Measurements from ENCODE around the gene TP53.
A peak's percentile ranks its signal among the peaks of the same experiment; 100 is the strongest.

The TP53 gene

GRCh38 chr17:7640783-7641182 is 46.5 kb downstream of the TP53 start:
- TF ChIP-seq, protein P1, sequence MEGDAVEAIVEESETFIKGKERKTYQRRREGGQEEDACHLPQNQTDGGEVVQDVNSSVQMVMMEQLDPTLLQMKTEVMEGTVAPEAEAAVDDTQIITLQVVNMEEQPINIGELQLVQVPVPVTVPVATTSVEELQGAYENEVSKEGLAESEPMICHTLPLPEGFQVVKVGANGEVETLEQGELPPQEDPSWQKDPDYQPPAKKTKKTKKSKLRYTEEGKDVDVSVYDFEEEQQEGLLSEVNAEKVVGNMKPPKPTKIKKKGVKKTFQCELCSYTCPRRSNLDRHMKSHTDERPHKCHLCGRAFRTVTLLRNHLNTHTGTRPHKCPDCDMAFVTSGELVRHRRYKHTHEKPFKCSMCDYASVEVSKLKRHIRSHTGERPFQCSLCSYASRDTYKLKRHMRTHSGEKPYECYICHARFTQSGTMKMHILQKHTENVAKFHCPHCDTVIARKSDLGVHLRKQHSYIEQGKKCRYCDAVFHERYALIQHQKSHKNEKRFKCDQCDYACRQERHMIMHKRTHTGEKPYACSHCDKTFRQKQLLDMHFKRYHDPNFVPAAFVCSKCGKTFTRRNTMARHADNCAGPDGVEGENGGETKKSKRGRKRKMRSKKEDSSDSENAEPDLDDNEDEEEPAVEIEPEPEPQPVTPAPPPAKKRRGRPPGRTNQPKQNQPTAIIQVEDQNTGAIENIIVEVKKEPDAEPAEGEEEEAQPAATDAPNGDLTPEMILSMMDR (IDR thresholded peaks at IDR 0.05; ENCODE audit: control insufficient read depth, extremely low read depth, insufficient read depth): no peak
- no peak overlapping the region for H3K4me3 ChIP-seq (ENCODE audit: low read depth, low read length)
- no peak for DNase-seq (ENCODE audit: low read depth)

- no peak overlapping the region for H3K4me3 ChIP-seq (ENCODE audit: low read depth, low read length)
- TF ChIP-seq, protein P1 (IDR thresholded peaks at IDR 0.05; ENCODE audit: control insufficient read depth, extremely low read depth, insufficient read depth): no peak
- DNase-seq (ENCODE audit: low read depth): no peak
Measured at GRCh38 chr17:7636163-7636562, 51.1 kb downstream of the TP53 start.

GRCh38 chr17:7634384-7634783 is 52.9 kb downstream of the TP53 start:
- H3K4me3 ChIP-seq (ENCODE audit: low read depth, low read length): no peak overlapping the region
- TF ChIP-seq, protein P1 (IDR thresholded peaks at IDR 0.05; ENCODE audit: control insufficient read depth, extremely low read depth, insufficient read depth): peak; percentile 57
- DNase-seq (ENCODE audit: low read depth): no peak

- no peak overlapping the region for H3K4me3 ChIP-seq (ENCODE audit: low read depth, low read length)
- TF ChIP-seq, protein P1 (IDR thresholded peaks at IDR 0.05; ENCODE audit: control insufficient read depth, extremely low read depth, insufficient read depth): no peak
- DNase-seq (ENCODE audit: low read depth): no peak
Measured at GRCh38 chr17:7633093-7633492, 54.2 kb downstream of the TP53 start.

GRCh38 chr17:7632492-7632894 is 54.8 kb downstream of the TP53 start:
- peak; percentile 46 for DNase-seq (ENCODE audit: low read depth)
- H3K4me3 ChIP-seq (ENCODE audit: low read depth, low read length): no peak overlapping the region
- TF ChIP-seq, protein P1 (IDR thresholded peaks at IDR 0.05; ENCODE audit: control insufficient read depth, extremely low read depth, insufficient read depth): peak; percentile 61

GRCh38 chr17:7631398-7632380 is 55.6 kb downstream of the TP53 start:
- no peak overlapping the region for H3K4me3 ChIP-seq (ENCODE audit: low read depth, low read length)
- TF ChIP-seq, protein P1 (IDR thresholded peaks at IDR 0.05; ENCODE audit: control insufficient read depth, extremely low read depth, insufficient read depth): no peak
- DNase-seq (ENCODE audit: low read depth): no peak

All from LNCaP clone FGC (cell line).